OCI-M2 (cell line): ENCODE results near the gene MSRB1.
"Not testable (repeated sequence)": the region's sequence is repeated elsewhere in the genome, so short reads cannot be mapped to it uniquely, and the experiment has no call there.

ENCODE experiments used
- DNase-seq: peaks from one replicate; lab custom pipeline; 2025; ENCODE audit not compliant: unreplicated experiment; lab: John Stamatoyannopoulos, UW

The MSRB1 gene

DNA sequence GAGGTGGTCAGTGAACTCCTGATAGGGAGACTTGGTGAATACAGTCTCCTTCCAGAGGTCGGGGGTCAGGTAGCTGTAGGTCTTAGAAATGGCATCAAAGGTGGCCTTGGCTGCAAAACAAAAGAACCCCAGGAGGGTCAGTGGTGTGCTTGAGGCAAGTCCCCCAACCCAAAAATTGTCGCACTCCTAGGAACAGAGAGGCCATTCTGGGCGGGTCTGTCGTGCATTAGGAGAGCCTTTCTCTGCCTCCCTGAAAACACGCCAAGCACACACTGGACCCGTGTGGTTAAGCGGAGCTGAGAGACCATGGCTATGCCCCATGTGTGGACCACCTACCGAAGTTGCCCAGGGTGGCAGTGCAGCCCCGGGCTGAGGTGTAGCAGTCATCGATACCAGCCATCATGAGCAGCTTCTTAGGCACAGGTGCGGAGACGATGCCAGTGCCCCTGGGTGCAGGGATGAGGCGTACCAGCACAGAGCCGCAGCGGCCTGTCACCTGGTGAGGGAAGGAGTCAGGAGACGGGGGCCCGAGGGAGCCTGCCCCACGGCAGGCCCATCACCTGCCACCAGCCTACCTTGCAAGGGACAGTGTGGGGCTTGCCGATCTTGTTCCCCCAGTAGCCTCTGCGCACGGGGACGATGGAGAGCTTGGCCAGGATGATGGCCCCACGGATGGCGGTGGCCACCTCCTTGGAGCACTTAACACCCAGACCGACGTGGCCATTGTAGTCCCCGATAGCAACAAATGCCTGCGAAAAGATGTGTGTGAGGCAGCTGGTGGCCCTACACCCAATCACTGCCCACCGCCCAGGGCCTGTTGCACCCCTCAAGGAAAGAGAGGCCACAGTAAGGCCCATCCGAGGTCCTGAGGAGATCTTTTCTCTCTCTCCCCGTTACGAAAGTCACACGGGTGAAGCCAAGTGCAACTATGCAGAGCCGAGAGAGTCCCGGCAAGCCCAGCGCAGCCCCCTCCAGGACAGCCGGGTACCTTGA is 19.5 kb upstream of the MSRB1 start:
- not testable (repeated sequence) for DNase-seq

DNA sequence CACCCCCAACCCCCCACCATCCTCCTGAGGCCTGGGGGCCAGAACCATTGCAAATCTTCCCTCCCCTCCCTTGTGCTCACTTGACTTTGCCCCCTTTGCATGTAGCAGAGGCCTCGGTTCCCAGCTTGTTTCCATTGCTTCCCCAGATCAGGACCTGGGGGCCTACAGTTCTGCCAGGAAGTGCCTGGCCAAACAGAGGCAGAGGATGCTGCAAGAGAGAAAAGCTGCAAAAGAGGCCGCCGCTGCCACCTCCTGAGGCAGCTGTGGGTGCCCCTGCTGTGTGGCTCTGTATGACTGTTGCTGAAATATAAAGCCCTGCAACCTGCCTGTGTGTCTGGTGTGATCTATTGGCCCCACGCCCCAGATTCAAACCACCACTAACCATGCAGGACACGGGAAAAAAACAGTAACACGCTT is 18.7 kb upstream of the MSRB1 start:
- no peak for DNase-seq

DNA sequence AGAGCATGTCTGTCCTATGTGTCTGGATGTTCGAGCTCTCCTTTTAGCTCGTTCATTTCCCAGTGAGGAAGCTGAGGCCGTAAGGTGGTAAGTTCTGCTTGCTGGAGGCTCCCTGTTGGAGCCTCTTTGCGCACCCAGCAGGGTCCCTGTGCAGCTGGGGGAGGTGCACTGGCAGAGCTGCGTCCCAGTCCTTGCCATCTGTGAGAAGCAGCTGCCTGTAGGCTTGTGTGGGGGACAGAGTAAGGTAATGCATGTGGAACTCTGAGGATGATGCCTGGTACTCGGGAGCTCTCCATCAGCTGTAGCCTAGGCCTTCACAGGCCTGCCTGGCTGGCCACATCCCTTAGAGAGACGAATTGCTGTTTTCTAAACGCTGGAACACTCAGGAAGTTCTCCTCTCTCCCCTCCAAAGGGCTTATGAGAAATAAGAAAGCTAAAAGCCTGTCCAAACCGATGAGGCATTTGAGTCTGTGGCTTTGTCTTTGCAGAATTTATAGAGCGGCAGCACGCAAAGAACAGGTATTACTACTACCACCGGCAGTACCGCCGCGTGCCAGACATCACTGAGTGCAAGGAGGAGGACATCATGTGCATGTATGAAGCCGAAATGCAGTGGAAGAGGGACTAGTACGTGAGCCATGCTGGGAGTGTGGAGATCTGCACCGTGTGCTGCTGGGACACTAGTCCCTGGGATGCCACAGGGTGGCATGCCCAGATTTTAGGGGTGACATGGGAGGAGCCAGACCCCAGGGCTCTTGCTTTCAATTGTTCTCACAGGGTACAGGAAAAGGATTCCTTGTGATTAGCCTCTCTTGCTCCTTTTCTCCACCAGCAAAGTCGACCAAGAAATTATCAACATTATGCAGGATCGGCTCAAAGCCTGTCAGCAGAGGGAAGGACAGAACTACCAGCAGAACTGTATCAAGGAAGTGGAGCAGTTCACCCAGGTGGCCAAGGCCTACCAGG is 17.9 kb upstream of the MSRB1 start:
- peak; percentile 64 for DNase-seq

DNA sequence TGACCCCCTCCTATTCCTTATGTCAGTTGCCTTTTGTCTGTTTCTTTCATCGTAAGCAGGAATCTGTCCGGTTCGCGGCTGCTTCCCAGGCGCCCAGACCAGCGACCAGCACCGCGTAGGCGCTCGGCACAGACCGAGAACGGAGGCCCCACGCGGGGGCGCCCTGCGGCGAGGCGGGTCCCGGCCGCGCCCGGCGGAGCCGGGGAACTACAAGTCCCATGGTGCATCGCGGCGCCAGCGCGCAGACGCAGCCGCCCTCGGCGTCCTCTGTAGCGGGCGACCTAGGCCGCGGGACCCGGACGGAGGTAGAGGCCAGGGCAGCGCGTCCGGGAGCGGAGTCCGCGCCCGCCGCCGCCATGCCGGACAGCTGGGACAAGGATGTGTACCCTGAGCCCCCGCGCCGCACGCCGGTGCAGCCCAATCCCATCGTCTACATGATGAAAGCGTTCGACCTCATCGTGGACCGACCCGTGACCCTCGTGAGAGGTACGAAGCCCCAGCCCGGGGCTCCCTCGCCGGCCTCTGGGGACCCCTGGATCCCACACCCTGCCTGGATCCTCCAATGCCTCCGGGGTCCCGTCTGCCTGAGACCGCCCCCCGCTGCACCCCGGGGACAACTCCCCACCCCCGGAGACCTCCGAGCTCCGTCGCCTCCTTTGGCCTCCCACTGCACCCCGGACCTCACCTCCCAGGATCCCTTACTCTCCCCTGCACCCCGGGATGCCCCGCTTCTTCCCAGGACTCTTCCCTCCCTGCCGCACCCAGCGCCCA is 16.5 kb upstream of the MSRB1 start, which contains the start of gene NDUFB10:
TSS of gene NDUFB10 (plus strand) at position 270 of the 771 bp plus-strand sequence. CDS start at position 357, 87 bp downstream.
- DNase-seq = peak; percentile 26

DNA sequence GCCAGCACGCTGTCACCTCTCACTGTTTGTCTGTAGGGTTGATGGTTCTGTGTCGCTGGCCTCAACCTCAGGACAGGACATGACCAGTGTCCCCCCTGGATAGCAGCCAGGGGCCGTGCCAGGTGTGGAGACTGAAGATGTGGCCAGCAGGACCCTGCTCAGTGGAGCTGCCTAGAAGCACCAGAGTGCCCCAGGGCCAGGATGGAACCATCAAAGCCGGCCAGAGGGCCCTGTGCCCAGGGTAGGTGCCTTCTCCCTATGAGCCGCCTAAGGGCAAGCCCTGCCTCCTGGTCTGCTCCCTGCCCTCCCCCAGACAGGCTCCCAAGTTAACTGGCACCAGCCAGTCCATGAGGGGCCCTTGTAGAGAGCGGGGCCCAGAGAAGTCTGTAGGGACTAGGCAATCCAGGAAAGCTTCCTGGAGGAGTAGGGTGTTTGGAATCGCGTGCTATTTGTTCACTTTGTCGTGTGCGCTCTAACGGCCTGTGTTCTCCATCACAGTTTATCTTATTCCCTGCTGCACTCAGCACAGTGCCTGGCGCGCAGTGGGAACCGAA is 15.8 kb upstream of the MSRB1 start:
- DNase-seq = no peak

DNA sequence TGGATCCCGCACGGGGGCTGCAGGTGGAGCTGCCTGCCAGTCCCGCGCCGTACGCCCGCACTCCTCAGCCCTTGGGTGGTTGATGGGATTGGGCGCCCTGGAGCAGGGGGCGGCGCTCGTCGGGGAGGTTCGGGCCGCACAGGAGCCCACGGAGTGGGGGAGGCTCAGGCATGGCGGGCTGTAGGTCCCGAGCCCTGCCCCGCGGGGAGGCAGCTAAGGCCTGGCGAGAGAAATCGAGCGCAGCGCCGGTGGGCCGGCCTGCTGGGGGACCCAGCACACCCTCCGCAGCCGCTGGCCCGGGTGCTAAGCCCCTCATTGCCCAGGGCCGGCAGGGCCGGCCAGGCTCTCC is 15.1 kb upstream of the MSRB1 start:
- not testable (repeated sequence) for DNase-seq

DNA sequence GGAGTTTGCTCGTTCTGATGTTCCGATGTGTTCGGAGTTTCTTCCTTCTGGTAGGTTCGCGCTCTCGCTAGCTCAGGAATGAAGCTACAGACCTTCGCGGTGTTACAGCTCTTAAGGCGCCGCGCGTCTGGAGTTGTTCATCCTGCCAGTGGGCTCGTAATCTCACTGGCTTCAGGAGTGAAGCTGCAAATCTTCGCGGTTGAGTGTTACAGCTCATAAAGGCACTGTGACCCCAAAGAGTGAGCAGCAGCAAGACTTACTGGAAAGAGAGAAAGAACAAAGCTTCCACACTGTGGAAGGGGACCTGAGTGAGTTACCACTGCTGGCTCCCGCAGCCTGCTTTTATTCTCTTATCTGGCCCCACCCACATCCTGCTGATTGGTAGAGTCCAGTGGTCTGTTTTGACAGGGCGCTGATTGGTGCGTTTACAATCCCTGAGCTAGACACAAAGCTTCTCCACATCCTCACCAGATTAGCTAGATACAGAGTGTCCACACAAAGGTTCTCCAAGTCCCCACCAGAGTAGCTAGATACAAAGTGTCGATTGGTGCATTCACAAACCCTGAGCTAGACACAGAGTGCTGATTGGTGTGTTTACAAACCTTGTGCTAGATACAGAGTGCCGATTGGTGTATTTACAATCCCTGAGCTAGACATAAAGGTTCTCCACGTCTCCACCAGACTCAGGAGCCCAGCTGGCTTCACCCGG is 14.6 kb upstream of the MSRB1 start:
- DNase-seq = not testable (repeated sequence)

DNA sequence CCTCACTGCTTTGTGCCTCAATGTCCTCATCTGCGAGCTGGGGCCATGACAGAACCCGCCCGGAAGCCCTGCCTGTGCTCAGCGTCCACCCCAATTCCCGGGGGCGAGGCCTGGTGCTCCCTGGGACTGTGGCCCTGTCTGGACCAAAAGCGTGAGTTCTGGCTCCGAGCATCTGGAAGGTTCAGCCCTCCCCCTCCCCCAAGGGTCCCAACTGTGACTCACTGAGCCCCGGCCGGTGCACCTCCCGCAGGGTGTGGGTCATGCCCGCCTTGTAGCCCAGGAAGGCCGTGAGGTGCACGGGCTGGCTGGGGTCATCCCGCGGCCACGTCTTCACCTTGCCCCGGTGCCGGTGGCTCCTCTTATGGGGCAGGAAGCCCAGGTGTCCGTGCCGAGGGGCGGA is 10.7 kb upstream of the MSRB1 start:
- DNase-seq = no peak

DNA sequence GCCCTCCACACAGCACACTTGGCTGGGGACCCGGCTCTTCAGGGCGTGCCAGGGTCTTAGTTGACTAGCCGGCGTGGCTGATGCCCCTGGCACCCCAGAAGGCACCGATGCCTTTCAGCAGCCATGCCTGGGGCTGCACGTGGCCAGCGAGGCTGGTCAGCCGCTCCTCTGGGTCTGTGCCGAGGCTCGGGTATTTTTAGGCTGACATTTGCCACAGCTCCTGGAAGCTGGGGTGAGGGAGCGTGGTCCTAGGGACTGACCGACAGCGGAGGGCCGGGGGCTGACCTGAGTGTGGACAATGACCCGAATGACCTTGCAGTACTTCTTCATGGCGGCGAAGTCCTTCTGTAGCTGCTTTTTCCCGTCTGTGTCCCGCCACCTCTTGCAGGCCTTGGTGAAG is 7.6 kb upstream of the MSRB1 start:
- no peak for DNase-seq

DNA sequence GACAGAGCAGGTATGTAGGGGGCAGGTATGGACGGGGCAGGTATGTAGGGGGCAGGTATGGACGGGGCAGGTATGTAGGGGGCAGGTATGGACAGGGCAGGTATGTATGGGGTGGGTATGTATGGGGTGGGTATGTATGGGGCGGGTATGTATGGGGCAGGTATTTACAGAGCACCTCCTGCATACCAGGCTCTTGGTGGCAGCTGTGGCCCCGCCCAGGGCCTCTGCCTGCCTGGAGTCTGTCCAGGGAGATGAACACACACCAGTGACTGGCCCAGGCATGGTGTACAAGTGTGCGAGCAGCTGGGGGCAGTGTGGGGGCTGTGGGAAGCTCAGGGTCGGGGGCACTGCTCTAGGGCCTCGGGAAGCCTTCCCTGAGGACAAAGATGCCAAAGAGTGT is 7.0 kb upstream of the MSRB1 start:
- DNase-seq = no peak

DNA sequence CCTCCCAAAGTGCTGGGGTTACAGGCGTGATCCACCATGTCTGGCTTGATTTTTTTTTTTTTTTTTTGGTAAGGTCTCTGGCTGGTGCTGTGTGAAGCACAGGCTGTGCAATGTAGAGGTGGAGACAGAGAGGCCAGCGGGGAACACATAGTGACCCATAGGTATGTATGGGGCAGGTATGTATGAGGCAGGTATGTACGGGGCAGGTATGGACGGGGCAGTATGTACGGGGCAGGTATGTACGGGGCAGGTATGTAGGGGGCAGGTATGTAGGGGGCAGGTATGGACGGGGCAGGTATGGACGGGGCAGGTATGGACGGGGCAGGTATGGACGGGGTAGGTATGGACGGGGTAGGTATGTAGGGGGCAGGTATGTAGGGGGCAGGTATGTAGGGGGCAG is 6.5 kb upstream of the MSRB1 start:
- no peak for DNase-seq

DNA sequence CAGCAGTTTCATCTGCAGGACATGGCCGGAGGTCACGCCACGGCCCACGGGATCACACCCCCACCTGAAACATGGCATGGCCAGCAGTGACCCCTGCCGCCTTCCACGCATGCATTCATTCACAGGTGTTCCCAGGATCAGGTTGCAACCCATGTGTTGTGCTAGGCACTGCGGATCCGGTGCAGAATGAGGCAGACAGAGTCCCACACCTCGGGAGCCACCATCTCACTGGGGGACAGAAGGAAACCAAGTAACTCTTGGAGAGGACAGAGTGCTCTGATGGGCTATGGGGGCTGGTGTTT is 4.3 kb upstream of the MSRB1 start:
- DNase-seq = no peak

DNA sequence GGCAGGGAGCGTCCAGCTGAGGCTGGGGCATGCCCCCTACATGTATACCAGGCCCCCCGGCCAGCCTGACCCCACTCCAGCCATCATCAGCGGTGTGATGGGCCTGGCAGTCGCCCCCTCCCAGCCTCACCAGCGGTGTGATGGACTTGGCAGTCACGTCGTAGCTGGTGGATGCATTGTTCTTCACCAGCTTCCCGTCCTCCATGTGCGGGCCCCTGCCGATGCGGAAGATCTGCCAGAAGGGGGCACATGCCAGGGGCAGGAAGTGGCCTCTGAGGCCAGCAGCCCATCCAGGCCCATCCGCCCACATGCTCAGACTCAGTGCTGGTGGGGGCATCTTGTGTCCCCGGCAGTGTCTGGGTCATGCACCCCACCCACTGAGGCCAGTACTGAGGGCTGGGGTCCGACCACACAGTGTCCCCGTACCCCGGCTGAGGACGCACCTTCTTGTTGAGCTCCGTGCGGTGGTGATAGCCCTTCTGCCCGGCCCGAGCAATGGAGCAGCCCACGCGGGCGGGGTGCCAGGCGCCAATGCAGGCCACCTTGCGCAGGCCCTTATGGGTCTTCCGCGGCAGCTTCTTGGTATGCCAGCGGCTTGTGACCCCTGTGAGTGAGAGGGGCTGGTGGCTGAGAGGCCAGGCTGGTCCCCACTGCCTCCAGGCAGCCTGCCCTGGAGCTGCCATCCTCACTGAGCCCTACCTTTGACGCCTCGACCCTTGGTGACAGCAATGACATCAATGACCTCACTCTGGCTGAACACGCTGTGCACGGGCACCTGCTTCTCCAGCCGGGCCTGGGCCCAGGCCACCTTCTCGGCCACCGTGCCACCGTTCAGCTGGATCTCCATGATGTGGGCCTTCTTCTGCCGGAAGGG is 3.7 kb upstream of the MSRB1 start:
- DNase-seq = no peak

DNA sequence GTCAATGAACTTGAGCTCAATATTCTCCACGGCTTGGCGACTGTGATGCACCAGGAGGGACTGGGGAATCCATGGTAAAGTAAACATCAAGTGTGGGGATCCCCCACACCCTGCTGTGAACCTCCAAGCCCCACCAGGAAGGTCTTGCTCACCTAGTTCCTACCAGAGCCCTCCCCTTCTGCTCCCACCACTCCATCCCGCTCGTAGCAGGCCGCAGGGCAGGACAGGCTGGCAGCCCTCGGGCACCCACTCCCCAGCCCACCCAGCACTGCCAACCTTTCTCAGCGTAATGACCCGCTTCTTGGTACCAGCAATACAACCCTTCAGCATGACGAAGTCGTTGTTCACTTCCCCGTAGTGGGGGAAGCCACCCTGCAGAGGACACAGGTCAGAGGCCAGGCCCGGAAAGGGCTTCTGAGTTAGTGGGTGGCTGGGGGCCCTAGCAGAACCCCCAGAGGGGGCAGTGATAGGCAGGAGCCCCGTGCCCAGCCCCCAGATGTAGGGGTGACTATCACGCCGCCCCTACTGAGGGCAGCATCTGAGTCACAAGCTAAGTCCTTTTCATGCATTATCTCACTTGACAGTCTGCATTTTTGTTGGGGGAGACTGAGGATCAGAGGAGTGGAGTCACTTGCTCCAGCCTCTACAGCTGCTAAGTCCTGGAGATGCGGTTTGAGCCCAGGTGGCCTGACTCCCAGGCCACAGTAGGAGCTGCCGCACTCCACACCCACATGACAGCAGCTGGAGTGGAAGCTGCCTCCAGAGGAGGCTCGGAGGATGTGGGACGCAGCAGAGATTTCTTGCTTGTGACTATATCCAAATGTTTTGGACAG is 2.8 kb upstream of the MSRB1 start:
- no peak for DNase-seq

DNA sequence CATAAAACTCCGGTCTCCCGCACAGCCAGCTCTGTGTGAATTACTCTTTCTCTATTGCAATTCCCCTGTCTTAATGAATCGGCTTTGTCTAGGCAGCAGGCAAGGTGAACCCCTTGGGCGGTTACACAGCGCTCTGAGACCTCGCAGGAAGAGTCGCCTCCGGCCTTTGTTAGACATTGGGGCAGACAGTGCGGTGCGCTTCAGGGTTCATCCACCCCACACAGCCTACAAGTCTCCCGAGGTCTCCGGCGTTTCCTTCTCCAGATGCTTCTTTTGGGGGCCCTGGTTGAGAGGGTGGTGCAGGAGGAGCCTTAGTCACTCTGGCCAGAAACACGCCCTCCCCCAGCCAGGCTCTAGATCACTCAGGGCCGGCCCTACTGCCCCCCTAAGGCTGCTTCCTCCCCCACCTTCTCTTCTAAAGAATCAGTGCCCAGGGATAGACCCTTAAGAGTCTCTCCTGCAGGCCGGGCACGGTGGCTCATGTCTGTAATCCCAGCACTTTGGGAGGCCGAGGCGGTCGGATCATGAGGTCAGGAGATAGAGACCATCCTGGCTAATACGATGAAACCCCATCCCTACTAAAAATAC is 1.7 kb upstream of the MSRB1 start:
- no peak for DNase-seq

DNA sequence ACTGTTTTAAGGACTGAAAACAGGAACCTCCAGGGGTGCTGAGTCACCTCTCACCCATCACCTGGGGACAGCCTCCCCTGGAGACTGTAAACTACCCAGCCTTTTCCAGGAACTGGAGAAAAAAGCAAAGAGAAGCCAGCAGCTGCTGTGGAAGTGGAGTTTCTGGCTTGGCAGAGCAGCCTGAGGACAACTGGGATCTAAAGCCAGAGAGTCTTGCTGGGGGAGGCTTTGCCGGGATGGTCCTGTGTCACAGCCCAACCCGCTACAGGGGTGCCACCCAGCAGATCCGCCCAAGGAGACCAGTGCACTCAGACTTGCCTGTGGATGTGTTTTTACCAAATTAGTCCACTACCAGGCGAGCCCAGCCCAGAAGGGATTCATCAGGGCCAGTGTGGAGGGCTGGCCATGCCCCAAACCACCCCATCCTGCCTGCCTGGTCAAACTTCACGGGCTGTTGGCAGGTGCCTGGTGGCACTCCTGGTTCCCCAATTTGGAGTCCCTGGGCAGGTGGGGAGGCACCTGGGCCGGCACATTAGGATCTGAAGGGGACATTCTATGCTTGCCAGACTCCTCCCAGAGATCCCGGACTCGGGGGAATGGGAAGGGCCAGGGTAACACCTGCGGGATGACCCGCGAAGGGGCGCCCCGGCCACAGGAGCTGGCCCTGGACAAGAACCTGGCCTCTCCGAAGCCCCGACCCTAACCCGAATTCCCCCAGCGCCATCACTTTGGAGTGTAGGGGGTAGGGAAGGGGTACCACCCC is 771 bp downstream of the MSRB1 start:
- DNase-seq = no peak
